Measurements from ENCODE around the gene UCK2. TPM values are rescaled to one million over a fixed set of nuclear protein-coding genes. Genes with fewer than 3 reads are reported as not detected.

UCK2 gene
- total and polyA plus RNA-seq, 10 of the 15 experiments (the other 5 are each of a cell fraction or from before 2014, with no cell fraction given) = 55.3 to 106 (median 84.9) TPM

DNA sequence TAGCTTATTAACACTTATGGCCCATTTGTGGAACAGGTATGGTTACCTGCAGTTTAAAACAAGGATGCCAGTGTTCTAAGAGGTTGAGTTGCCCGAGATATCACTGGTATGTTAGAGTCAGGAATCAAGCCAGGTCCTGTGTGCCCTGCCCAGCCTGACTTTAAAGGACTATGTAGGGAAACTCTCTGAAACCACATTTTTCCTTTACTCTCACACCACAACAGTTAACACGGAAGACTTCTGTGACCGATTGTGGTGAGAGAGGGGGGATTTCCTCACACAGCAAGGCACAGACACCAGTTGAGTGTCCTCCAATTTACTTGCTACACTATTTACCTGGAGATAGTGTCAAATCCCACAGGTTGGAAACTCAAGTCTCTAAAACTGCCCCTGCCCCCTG is 47.8 kb downstream of the UCK2 start:
- whole genome bisulfite sequencing (ENCODE audit: insufficient coverage, insufficient replicate concordance, low lambda C conversion rate, missing lambda C conversion rate) = 0% methylated on average over 3 of the region's 3 CpGs
- ChIA-PET POLR2A (interaction anchor here (0.6 to 2.3 kb wide), 7 partner anchors 9 to 277 kb away, joined by 3 to 9 read pairs (median 5); no protein-coding TSS in a partner anchor), RAD21 (ENCODE audit: unreplicated experiment) (interaction anchor here (0.5 to 7.1 kb wide), 8 partner anchors 9 to 177 kb away, joined by 3 to 65 read pairs (median 3); partner anchors contain the start of genes ALDH9A1 and UCK2), CTCF (interaction anchor here (0.6 to 6.3 kb wide), 4 partner anchors 9 to 208 kb away, joined by 5 to 62 read pairs (median 8); no protein-coding TSS in a partner anchor), SMC1A (ENCODE audit: uncharacterized antibody, unreplicated experiment) (interaction anchor here (1.3 to 14.1 kb wide), 4 partner anchors 9 to 45 kb away, joined by 4 to 212 read pairs (median 89); partner anchors contain the start of gene UCK2)
- intact Hi-C loops (cut with micrococcal nuclease; ENCODE audit: unreplicated experiment) (loop anchor here (5.0 to 10.0 kb wide), 3 partner anchors 108 to 1840 kb away; partner anchors contain the start of gene TMCO1), in situ Hi-C loops (cut with MboI) (no loop called here)
- no peaks in the 10 kb centered on the region for H4K20me1 ChIP-seq (ENCODE audit: control insufficient read depth, insufficient read depth)
- no peaks in the 10 kb centered on the region for H3K27me3 ChIP-seq (replicated peaks in 1 of 2; ENCODE audit: control insufficient read depth in 2 of 2, insufficient read depth in 2 of 2, low read length in 1 of 2)
- H3K4me3 ChIP-seq = peak overlapping the region; percentile 43; the same call in 1 of the 2 replicates
- DNase-seq (ENCODE audit: low read depth, low spot score) (peak; percentile 46), ATAC-seq (peak; percentile 55), FAIRE-seq (no peak)
- H3K9ac ChIP-seq (ENCODE audit: control insufficient read depth, insufficient read depth, low read length) = peak overlapping the region; percentile 56; the same call in 1 of the 2 replicates
- BruUV-seq (replicated peaks) = no TSS peak
- H3K27ac ChIP-seq (ENCODE audit: control insufficient read depth, insufficient read depth) = peak overlapping the region; percentile 76
- peaks cover 0 to 2% of the 10 kb centered on the region in 2 experiments; a peak in 2 of 4 replicates for H3K36me3 ChIP-seq (ENCODE audit: control insufficient read depth in 2 of 2, insufficient read depth in 2 of 2, low read length in 1 of 2)
- peaks cover 7% of the 10 kb centered on the region for H3K9me3 ChIP-seq (replicated peaks; ENCODE audit: control insufficient read depth, insufficient read depth, low read length)
- peaks cover 87% of the 10 kb centered on the region for H3K79me2 ChIP-seq (ENCODE audit: control insufficient read depth, insufficient read depth, low read length)
- no peak overlapping the region for H2AFZ ChIP-seq (ENCODE audit: control insufficient read depth, low read depth, low read length)
- H3K4me2 ChIP-seq (ENCODE audit: control insufficient read depth, insufficient read depth) = peak overlapping the region; percentile 69
- H3K4me1 ChIP-seq (ENCODE audit: control insufficient read depth, insufficient read depth, low read length) = peaks cover 54% of the 10 kb centered on the region
- TF ChIP-seq NFYB (IDR thresholded peaks at IDR 0.05; ENCODE audit: insufficient read depth, low read depth, low read length) = no peak
- TF ChIP-seq, protein P1, sequence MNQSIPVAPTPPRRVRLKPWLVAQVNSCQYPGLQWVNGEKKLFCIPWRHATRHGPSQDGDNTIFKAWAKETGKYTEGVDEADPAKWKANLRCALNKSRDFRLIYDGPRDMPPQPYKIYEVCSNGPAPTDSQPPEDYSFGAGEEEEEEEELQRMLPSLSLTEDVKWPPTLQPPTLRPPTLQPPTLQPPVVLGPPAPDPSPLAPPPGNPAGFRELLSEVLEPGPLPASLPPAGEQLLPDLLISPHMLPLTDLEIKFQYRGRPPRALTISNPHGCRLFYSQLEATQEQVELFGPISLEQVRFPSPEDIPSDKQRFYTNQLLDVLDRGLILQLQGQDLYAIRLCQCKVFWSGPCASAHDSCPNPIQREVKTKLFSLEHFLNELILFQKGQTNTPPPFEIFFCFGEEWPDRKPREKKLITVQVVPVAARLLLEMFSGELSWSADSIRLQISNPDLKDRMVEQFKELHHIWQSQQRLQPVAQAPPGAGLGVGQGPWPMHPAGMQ (IDR thresholded peaks at IDR 0.05; ENCODE audit: borderline replicate concordance) = no peak
- TF ChIP-seq PAX5 (IDR thresholded peaks at IDR 0.05; ENCODE audit: borderline replicate concordance, low read depth, low read length) = 0 out of 2 replicates have a peak, but pooled peaks have one; percentile 10
- TF ChIP-seq, protein P2, sequence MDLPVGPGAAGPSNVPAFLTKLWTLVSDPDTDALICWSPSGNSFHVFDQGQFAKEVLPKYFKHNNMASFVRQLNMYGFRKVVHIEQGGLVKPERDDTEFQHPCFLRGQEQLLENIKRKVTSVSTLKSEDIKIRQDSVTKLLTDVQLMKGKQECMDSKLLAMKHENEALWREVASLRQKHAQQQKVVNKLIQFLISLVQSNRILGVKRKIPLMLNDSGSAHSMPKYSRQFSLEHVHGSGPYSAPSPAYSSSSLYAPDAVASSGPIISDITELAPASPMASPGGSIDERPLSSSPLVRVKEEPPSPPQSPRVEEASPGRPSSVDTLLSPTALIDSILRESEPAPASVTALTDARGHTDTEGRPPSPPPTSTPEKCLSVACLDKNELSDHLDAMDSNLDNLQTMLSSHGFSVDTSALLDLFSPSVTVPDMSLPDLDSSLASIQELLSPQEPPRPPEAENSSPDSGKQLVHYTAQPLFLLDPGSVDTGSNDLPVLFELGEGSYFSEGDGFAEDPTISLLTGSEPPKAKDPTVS (IDR thresholded peaks at IDR 0.05; ENCODE audit: low read depth, low read length) = no peak
- no peak for TF ChIP-seq FOS (IDR thresholded peaks at IDR 0.05; ENCODE audit: borderline replicate concordance, extremely low read depth, insufficient read length)
- TF ChIP-seq CUX1 (IDR thresholded peaks at IDR 0.05; ENCODE audit: insufficient replicate concordance, low read depth, low read length) = no peak
- TF ChIP-seq TCF12 (IDR thresholded peaks at IDR 0.05; ENCODE audit: low read depth, low read length) = no peak
- no peak for TF ChIP-seq CHD4 (IDR thresholded peaks at IDR 0.05)
- no peak for TF ChIP-seq ZNF207 (IDR thresholded peaks at IDR 0.05; ENCODE audit: borderline replicate concordance)
- no peak for TF ChIP-seq ZNF592 (IDR thresholded peaks at IDR 0.05)
